ENCODE data around the gene GRB10. TPM values are rescaled to one million over a fixed set of nuclear protein-coding genes. Genes with fewer than 3 reads are reported as not detected.

The GRB10 gene
- total and polyA plus RNA-seq, 2 of the 8 experiments (the other 6 are each of a cell fraction or from before 2014, with no cell fraction given), result 35.7 to 97.0 TPM

- H3K4ac ChIP-seq (replicated peaks; ENCODE audit: insufficient read length, low read depth, low read length), result no peak overlapping the region
- no peaks in the 10 kb centered on the region for H3K36me3 ChIP-seq (ENCODE audit: control insufficient read depth in 2 of 4, insufficient read depth in 4 of 4, low read length in 3 of 4)
- POLR2A ChIA-PET (ENCODE audit: partially characterized antibody), result interaction anchor here (0.6 to 1.3 kb wide), 2 partner anchors 9 to 430 kb away, joined by 3 read pairs; no protein-coding TSS in a partner anchor
- H2AFZ ChIP-seq (ENCODE audit: low read length), result no peak overlapping the region
- CTCF ChIA-PET (ENCODE audit: partially characterized antibody), result interaction anchor here (0.9 to 1.1 kb wide), 4 partner anchors 11 to 244 kb away, joined by 3 to 5 read pairs (median 3); no protein-coding TSS in a partner anchor
- no peak for FAIRE-seq
- H3K27ac ChIP-seq (ENCODE audit: low read depth, low read length), result no peak overlapping the region
- H3K9me3 ChIP-seq (ENCODE audit: insufficient read depth in 2 of 2, low read depth in 1 of 2, low read length in 1 of 2), result no peaks in the 10 kb centered on the region
- H4K91ac ChIP-seq (replicated peaks; ENCODE audit: insufficient read length, low read length), result no peak overlapping the region
- no peak overlapping the region for H2BK12ac ChIP-seq (ENCODE audit: low read depth, low read length)
- H3K4me2 ChIP-seq (ENCODE audit: insufficient read depth in 1 of 2, low read depth in 2 of 2, low read length in 2 of 2), result no peak overlapping the region
- no peak overlapping the region for H3K14ac ChIP-seq (ENCODE audit: insufficient read length)
- no peak overlapping the region for H4K5ac ChIP-seq (ENCODE audit: insufficient read length, low read depth, low read length)
- H3K79me2 ChIP-seq (ENCODE audit: control insufficient read depth in 1 of 2, insufficient read depth in 2 of 2, low read length in 2 of 2), result peaks cover 0 to 91% of the 10 kb centered on the region in 2 experiments; a peak in 3 of 4 replicates
- WGBS, 2 experiments (ENCODE audit: extremely low coverage in 1 of 2, insufficient coverage in 1 of 2, insufficient read length in 1 of 2, insufficient replicate concordance in 2 of 2, low coverage in 1 of 2, low lambda C conversion rate in 2 of 2, missing lambda C conversion rate in 1 of 2), result 91% methylated on average over 14 of the region's 14 CpGs; no CpG with 5 or more reads in 1 of the 2 experiments
- no peak overlapping the region for H3K18ac ChIP-seq (ENCODE audit: extremely low read depth, low read length)
- peaks cover 8% of the 10 kb centered on the region; the same call in 1 of the 2 replicates for H3K23me2 ChIP-seq (ENCODE audit: low read depth, low read length)
- H2BK5ac ChIP-seq (ENCODE audit: low read depth, low read length), result no peak overlapping the region
- no peak overlapping the region for H3K9ac ChIP-seq (replicated peaks in 1 of 4; ENCODE audit: extremely low read depth in 1 of 4, low read depth in 3 of 4, low read length in 3 of 4)
- peaks cover 0 to 6% (median 2%) of the 10 kb centered on the region in 4 experiments; a peak in 4 of 7 replicates for H3K4me1 ChIP-seq (replicated peaks in 1 of 4; ENCODE audit: control insufficient read depth in 3 of 4, insufficient read depth in 4 of 4, low read length in 3 of 4)
- H3K79me1 ChIP-seq (ENCODE audit: low read depth, low read length), result peaks cover 20% of the 10 kb centered on the region
- H2BK15ac ChIP-seq (ENCODE audit: low read length), result no peak overlapping the region
- H4K20me1 ChIP-seq (replicated peaks in 1 of 2; ENCODE audit: control insufficient read depth in 1 of 2, insufficient read depth in 2 of 2, low read length in 2 of 2), result peaks cover 10% of the 10 kb centered on the region in 2 experiments
- no peak overlapping the region for H4K8ac ChIP-seq (ENCODE audit: extremely low read depth, insufficient read depth, low read length)
- no peak overlapping the region for H2BK120ac ChIP-seq (replicated peaks; ENCODE audit: low read depth, low read length)
- no peak overlapping the region for H2AK5ac ChIP-seq (ENCODE audit: low read depth, low read length)
- no peak overlapping the region for H3K56ac ChIP-seq (replicated peaks; ENCODE audit: insufficient read length, low read depth, low read length)
- H3K27me3 ChIP-seq (replicated peaks in 1 of 4; ENCODE audit: control insufficient read depth in 3 of 4, extremely low read depth in 1 of 4, insufficient read depth in 3 of 4, low read length in 3 of 4), result no peaks in the 10 kb centered on the region
- no peak overlapping the region for H2BK20ac ChIP-seq (ENCODE audit: low read length)
- H3K4me3 ChIP-seq (ENCODE audit: extremely low read depth in 1 of 4, insufficient read depth in 2 of 4, low read depth in 3 of 4, low read length in 4 of 4), result no peak overlapping the region
- H3K23ac ChIP-seq (ENCODE audit: insufficient read length), result no peak overlapping the region
- no peak for DNase-seq (ENCODE audit: low read depth in 1 of 2, low spot score in 2 of 2)
- TF ChIP-seq CTCF (IDR thresholded peaks at IDR 0.05; ENCODE audit: control extremely low read depth in 1 of 3, insufficient read depth in 1 of 3, low read depth in 1 of 3, low read length in 3 of 3) (no peak), CEBPB (IDR thresholded peaks at IDR 0.05; ENCODE audit: low read depth, low read length) (no peak), NRF1 (IDR thresholded peaks at IDR 0.05; ENCODE audit: low read depth, low read length) (no peak), ASH2L (IDR thresholded peaks at IDR 0.05; ENCODE audit: low read length) (no peak), SIX5 (IDR thresholded peaks at IDR 0.05; ENCODE audit: low read depth, low read length) (no peak), KDM5A (IDR thresholded peaks at IDR 0.05; ENCODE audit: low read length) (no peak), EGR1 (IDR thresholded peaks at IDR 0.05; ENCODE audit: borderline replicate concordance, low read depth, low read length) (no peak), CTBP2 (IDR thresholded peaks at IDR 0.05; ENCODE audit: borderline replicate concordance, insufficient read depth, insufficient read length, low read length) (no peak)
- TF ChIP-seq, protein P1, sequence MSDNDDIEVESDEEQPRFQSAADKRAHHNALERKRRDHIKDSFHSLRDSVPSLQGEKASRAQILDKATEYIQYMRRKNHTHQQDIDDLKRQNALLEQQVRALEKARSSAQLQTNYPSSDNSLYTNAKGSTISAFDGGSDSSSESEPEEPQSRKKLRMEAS (IDR thresholded peaks at IDR 0.05), result no peak
These were observed 71.2 kb downstream of the GRB10 start for GRCh38 chr7:50711271-50712175.

All from H1 (cell line).